GM18511 (cell line): ENCODE results near the gene AGGF1.
A peak's percentile ranks its signal among the peaks of the same experiment; 100 is the strongest.
"Not testable (repeated sequence)": the region's sequence is repeated elsewhere in the genome, so short reads cannot be mapped to it uniquely, and the experiment has no call there.

Source experiments
- ATAC-seq: cut with Tn5 transposase; IDR thresholded peaks from one replicate; pipeline ENCODE4 v1.9.1; 2021; ENCODE audit warnings: mild to moderate bottlenecking, moderate library complexity; ENCODE audit not compliant: unreplicated experiment

AGGF1 gene, protein sequence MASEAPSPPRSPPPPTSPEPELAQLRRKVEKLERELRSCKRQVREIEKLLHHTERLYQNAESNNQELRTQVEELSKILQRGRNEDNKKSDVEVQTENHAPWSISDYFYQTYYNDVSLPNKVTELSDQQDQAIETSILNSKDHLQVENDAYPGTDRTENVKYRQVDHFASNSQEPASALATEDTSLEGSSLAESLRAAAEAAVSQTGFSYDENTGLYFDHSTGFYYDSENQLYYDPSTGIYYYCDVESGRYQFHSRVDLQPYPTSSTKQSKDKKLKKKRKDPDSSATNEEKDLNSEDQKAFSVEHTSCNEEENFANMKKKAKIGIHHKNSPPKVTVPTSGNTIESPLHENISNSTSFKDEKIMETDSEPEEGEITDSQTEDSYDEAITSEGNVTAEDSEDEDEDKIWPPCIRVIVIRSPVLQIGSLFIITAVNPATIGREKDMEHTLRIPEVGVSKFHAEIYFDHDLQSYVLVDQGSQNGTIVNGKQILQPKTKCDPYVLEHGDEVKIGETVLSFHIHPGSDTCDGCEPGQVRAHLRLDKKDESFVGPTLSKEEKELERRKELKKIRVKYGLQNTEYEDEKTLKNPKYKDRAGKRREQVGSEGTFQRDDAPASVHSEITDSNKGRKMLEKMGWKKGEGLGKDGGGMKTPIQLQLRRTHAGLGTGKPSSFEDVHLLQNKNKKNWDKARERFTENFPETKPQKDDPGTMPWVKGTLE

DNA sequence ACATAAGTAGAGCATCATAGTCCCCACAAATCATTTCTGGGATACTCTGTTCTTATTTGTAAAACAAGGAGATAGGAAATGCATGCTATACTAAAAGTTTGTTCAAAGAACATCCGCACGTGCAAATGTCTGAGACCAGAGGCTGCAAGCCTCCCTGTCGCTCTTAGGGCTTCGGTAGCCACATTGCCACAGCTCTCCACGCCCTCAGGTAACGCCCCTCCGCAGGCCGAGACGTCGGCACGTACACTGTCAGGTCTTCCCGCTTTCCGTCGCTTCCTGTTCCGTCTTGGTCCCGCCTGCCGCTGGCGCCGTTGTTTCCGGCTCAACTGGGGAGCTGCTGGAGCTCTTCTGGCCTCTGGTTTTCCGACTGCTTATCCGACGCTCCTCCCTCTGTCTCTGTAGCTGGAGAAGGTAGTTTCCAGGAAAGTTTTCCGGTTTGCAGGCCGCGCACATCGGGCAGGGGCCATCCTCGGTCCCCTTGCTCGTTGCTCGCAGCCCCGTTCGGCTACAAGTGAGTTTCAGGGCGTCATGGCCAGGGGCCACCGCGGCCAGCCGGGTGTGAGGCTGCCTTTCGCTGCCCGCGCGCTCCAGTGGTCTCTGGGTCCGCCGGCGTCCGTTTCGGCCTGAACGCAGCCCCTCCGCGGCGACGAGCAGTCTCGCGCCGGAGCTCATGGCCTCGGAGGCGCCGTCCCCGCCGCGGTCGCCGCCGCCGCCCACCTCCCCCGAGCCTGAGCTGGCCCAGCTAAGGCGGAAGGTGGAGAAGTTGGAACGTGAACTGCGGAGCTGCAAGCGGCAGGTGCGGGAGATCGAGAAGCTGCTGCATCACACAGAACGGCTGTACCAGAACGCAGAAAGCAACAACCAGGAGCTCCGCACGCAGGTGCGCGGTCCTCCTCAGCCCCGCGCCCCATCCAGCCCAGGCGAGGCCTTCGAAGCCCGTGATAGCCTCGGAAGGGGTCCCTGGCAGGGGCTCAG, at the start of gene AGGF1:
Gene AGGF1 (plus strand): TSS at position 308 of the 975 bp plus-strand sequence. CDS start 363 bp downstream, at position 671.
- ATAC-seq = peak; percentile 99

DNA sequence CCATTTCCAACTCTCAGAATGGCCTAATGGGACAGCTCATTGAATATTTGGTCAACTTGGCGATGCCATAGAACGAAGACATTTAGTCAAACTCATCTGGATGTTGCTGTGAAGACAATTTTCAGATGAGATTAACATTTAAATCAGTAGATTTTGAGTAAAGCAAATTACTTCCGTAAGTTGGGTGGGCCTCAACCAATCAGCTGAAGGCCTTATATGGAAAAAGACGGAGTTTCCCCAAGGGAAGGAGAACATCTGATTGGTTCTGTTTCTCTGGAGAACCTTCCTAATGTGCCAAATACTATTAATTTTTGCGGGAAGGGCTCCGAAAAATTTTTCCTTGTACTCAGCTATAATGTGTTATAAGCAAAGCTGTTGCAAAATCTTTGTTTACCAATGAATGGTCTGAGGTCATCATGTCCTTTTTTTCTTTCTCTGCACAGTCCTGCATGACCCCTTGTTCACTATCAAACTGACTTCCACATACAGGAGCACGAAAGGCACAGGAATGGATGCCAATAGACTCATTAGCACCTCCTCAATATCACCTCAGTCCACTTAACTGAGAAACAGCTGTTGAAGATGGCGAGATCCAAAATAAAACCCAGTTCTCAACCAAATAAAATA, 49.6 kb upstream of the AGGF1 start:
- no peak for ATAC-seq

- no peak for ATAC-seq
Observed at GRCh38 chr5:76982450-76982849, 47.8 kb upstream of the AGGF1 start.

DNA sequence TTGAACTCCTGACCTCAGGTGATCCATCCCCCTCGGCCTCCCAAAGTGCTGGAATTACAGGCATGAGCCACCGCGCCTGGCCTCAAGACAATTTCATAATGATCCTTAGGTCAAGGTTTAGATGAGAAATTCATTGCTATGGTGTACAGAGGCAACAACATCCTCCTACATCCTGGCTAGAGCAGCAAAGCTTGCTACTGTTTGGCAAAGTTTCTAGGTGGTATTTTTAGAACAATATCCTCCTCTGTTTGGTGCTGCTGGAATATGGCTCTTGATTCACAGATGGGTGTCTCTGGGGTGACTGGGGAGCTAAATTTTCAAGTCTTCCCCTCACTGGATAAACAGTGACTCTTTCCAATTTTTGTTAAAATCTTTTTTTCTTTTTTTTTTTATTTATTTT, 46.7 kb upstream of the AGGF1 start:
- ATAC-seq = no peak

DNA sequence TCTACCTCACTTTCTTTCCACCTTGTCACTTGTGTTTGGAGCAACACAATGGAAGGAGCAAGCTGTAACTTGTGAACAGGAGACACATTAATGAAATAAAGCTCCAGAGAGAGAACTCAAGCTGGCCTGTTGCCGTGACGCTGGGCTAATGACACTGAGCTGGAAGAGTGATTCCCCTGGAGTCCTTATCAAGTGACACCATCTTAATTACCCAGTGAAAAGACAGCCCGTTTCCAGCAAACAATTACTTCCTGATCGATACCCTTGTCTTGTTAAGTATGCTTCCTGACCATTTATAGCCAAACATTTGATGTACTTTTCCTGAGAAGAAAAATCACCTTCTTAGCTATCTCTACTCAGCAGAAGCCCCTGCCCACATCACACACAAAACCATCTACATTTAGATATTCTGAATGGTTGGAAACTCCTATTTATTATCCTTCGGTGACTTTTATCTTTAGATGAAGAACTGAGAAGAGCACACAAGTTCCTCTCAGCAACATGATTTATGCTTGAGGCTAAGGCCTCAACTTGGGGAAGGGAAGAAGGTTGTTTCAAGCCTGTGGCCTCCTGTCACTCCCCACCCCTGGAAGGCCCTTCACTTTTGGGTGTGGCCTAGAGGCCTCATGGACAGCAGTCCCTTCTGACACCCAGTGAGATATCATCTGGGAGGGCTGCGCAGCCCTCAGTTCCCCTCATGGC, 43.2 kb upstream of the AGGF1 start:
- no peak for ATAC-seq

- ATAC-seq = no peak
Observed at GRCh38 chr5:76990899-76991459, 39.2 kb upstream of the AGGF1 start.

GRCh38 chr5:76993436-76993835, 36.8 kb upstream of the AGGF1 start:
- ATAC-seq = not testable (repeated sequence)

DNA sequence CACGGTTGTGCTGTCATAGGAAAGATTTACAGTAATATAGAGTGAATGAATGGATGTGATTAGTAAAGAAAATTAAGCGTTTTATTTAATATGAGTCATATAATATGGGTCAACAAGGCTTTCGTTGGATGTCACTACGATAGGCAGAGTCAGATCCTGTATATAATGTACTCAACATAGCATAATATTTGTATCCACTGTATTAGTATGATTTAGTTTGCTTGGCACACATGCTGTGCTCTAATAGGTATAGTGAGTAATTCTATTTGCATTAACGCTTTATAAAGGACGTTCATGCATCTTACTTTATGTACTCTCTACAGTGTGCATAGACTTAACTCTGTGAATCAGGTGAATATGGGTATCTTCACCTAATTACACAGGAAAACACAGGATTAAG, 35.9 kb upstream of the AGGF1 start:
- ATAC-seq = no peak

DNA sequence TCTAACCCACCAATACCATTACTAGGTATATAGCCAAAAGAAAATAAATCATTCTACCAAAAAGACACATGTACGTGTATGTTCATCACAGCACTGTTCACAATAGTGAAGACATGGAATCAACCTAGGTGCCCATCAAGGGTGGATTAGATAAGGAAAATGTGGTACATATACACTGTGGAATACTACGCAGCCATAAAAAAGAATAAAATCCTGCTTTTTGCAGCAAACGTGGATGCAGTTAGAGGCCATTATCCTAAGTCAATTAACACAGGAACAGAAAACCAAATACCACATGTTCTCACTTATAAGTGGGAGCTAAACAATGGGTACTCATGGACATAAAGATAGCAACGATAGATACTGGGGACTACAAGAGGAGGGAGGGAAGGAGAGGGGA, 32.0 kb upstream of the AGGF1 start:
- ATAC-seq = not testable (repeated sequence)

GRCh38 chr5:76999451-76999850, 30.8 kb upstream of the AGGF1 start:
- ATAC-seq = no peak

DNA sequence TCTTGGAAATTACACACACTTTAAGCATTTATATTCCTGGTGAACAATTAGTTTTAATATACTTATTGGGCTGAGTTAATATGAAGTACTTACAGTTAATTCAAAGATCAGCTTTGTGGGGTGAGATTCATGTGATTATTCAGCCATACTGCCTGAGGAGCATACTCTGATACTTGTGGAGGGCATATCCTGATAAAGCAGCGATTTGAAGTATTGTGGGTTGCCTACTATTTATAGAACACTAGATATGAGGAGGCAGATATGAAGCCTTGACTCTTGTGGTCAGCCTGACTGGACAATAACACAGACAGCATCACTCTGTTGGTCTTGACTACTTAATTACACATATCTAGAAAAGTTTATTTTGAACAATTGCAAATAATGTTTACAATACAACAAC, 27.0 kb upstream of the AGGF1 start:
- ATAC-seq = no peak

- ATAC-seq = no peak
Observed at GRCh38 chr5:77006124-77006523, 24.1 kb upstream of the AGGF1 start.

DNA sequence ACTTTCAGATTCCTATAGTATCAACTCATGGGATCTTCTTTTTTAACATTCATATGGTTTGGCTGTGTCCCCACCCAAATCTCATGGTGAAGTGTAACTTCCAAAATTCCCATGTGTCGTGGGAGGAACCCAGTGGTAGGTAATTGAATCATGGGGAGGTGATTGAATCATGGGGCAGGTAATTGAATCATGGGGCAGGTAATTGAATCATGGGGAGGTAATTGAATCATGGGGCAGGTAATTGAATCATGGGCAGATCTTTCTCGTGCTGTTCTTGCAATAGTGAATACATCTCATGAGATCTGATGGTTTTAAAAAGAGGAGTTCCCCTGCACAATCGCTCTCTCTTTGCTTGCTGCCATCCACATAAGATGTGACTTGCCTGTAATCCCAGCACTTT, 21.8 kb upstream of the AGGF1 start:
- ATAC-seq = no peak

DNA sequence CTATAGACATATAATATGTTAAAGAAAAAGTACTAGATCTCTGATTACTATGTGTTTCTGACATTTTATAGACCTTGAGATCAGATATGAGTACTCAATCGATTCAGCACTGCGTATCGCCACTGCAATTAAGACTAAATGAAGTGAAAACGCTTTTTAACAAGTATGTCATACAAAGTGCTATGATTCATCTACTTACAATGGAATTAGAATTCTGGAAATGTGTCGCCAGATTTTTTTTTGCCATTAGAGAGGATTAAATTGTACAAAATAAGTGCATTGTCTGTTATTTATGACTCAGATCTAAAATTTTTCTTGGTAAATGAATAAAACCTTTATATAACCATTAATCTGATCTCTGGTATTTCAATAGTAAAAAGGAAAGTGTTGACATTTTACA, 20.0 kb upstream of the AGGF1 start:
- ATAC-seq = no peak

GRCh38 chr5:77011498-77011897, 18.7 kb upstream of the AGGF1 start:
- ATAC-seq = no peak

- no peak for ATAC-seq
Observed at GRCh38 chr5:77012601-77013000, 17.6 kb upstream of the AGGF1 start.

DNA sequence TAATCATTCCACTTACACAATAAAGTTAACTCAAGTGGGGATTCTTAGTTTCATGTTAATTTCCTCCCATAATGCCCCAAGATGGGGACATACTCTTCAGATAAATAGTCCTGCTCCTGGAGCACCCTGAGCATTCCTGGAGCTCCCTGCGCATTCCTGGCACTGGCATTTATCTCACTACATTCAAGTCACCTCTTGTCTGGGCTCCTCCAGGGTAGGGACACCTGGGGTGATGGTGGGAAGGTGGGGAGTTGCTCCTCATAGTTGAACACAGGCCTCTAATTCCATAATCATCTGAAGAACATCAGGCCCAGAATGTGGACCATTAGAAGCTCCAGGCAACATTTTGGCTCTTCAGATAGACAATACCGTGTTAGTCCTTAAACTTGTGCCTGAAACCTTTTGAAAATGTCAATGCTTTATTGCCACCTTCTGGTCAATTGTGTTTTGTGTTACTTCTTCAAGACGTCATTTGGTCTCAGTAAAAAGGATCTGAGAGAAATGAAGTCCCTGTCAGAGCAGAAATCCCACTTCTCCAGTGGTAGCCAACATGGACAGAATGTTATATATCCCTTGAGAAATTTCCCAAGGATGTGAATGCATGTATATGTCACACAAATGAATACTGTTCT, 14.2 kb upstream of the AGGF1 start:
- no peak for ATAC-seq

- ATAC-seq = no peak
Observed at GRCh38 chr5:77016962-77017361, 13.2 kb upstream of the AGGF1 start.

DNA sequence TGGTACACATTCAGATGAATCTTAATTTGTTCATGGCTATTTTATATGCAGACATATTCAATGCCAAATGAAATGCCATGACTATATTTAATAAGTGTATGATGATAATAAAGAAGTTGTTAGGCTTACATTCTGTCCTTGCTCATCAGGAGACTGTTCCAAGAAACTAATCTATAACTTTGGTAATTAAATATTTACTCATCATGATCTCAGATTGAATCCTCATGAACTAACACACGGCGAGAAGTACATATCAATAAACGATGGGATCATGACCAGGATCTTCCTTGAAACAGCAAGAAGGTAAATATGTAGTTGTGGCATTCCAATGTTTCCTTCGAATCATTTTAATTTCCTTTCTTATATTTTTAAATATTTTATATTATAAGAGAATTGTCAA, 12.5 kb upstream of the AGGF1 start:
- no peak for ATAC-seq
